Gastrocnemius medialis (tissue), 4 donors: ENCODE data around the gene SH3YL1. TPM values are rescaled to one million over a fixed set of nuclear protein-coding genes. Genes with fewer than 3 reads are reported as not detected.

Experiments used
- ATAC-seq, 2 donors: fragments of 150-250 bp; one replicate each; pipeline ENCODE4 v1.9.1; 2016
- DNase-seq, 2 donors: peaks; one replicate each; pipeline ENCODE4 v3.0.0-alpha.2; 2019
- H3K27ac ChIP-seq, 4 donors: fragments of 200-600 bp; sonication (generic); 1 replicate in 1 of 4; 2 replicates in 3 of 4; pipeline ENCODE4 v1.5.1; 2016 to 2018; ENCODE audit warnings: mild to moderate bottlenecking in 2 of 4, moderate library complexity in 1 of 4
- H3K27me3 ChIP-seq, 3 donors: fragments of 200-600 bp; sonication (generic) in 2 of 3; 1 replicate in 1 of 3; 2 replicates in 2 of 3; pipeline versions ENCODE4 v1.5.1 to v1.6.0; 2016 to 2019; ENCODE audit warnings: mild to moderate bottlenecking in 1 of 3, moderate library complexity in 1 of 3
- H3K36me3 ChIP-seq, 2 donors: fragments of 200-600 bp; sonication (generic) in 1 of 2; one replicate each; pipeline ENCODE4 v1.5.1; 2017 to 2018
- H3K4me1 ChIP-seq, 2 donors: fragments of 200-600 bp; sonication (generic) in 1 of 2; one replicate each; pipeline ENCODE4 v1.5.1; 2016 to 2017; ENCODE audit warnings: mild to moderate bottlenecking in 2 of 2
- H3K4me3 ChIP-seq, 4 donors: fragments of 200-600 bp; sonication (generic) in 3 of 4; 1 replicate in 1 of 4; 2 replicates in 3 of 4; pipeline ENCODE4 v1.5.1; 2016 to 2019; ENCODE audit warnings: mild to moderate bottlenecking in 2 of 4
- H3K9me3 ChIP-seq, 3 donors: fragments of 200-600 bp; sonication (generic) in 2 of 3; 1 replicate in 1 of 3; 2 replicates in 2 of 3; pipeline ENCODE4 v1.5.1; 2016 to 2019
- POLR2A ChIP-seq, 2 donors: fragments of 450-650 bp; IDR thresholded peaks; one replicate each; pipeline ENCODE4 v1.6.1; 2017; ENCODE audit warnings: antibody characterized with exemption in 2 of 2, mild to moderate bottlenecking in 2 of 2, moderate library complexity in 2 of 2
- in situ Hi-C, 4 donors: fragments of 200-750 bp; cut with MboI; loops; one replicate each; pipeline versions ENCODE4 v1.15.0 to v1.8.0; 2017; ENCODE audit warnings: low sequenced_read_pairs in 4 of 4
- intact Hi-C: fragments of 100-400 bp; cut with DNase I; formaldehyde crosslinking; loops from one replicate; pipeline ENCODE4 v1.15.1; 2023; ENCODE audit warnings: low total_unique reads
- total RNA-seq, 4 donors: library from RNA; depleted of rRNA; stranded (reverse); fragments of >200 nt; gene quantifications; one replicate each; pipeline versions ENCODE4 v1.1.0 to v1.2.3, GENCODE V29; 2016
- TF ChIP-seq, protein P1 (sequence below), 5 experiments: fragments of 450-650 bp in 3 of 5; fragments of 200-600 bp in 2 of 5; sonication (generic) in 2 of 5; IDR thresholded peaks in 4 of 5; conservative IDR thresholded peaks in 1 of 5; 1 replicate in 4 of 5; 2 replicates in 1 of 5; pipeline ENCODE4 v1.5.1; 2016 to 2019; ENCODE audit warnings: antibody characterized with exemption in 5 of 5, mild to moderate bottlenecking in 3 of 5, moderate library complexity in 3 of 5

Gene SH3YL1
- total RNA-seq, 4 donors from 2014 or later: 6.2 to 16.1 (median 8.5) TPM

- H3K36me3 ChIP-seq: no peaks in the 10 kb centered on the region
- no peak overlapping the region for H3K27ac ChIP-seq
- no peaks in the 10 kb centered on the region for H3K4me1 ChIP-seq
- no peaks in the 10 kb centered on the region for H3K27me3 ChIP-seq
- no peak overlapping the region for H3K4me3 ChIP-seq
- ATAC-seq: no peak
- no peak for DNase-seq
- in situ Hi-C loops: no loop called here
- intact Hi-C loops: no loop called here
- no peak for TF ChIP-seq POLR2A (IDR thresholded peaks at IDR 0.05)
- TF ChIP-seq, protein P1, sequence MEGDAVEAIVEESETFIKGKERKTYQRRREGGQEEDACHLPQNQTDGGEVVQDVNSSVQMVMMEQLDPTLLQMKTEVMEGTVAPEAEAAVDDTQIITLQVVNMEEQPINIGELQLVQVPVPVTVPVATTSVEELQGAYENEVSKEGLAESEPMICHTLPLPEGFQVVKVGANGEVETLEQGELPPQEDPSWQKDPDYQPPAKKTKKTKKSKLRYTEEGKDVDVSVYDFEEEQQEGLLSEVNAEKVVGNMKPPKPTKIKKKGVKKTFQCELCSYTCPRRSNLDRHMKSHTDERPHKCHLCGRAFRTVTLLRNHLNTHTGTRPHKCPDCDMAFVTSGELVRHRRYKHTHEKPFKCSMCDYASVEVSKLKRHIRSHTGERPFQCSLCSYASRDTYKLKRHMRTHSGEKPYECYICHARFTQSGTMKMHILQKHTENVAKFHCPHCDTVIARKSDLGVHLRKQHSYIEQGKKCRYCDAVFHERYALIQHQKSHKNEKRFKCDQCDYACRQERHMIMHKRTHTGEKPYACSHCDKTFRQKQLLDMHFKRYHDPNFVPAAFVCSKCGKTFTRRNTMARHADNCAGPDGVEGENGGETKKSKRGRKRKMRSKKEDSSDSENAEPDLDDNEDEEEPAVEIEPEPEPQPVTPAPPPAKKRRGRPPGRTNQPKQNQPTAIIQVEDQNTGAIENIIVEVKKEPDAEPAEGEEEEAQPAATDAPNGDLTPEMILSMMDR (IDR thresholded peaks at IDR 0.05 in 4 of 5, conservative IDR thresholded peaks at IDR 0.05 in 1 of 5): no peak
- H3K9me3 ChIP-seq: no peaks in the 10 kb centered on the region
These were observed 94.1 kb downstream of the SH3YL1 start for GRCh38 chr2:169741-170140.

Other genes with a start within 250 kb of the SH3YL1 start
- gene FAM110C, start 217.5 kb downstream of the SH3YL1 start, total RNA-seq: under 1 TPM in 1 of 4 donors, not detected in 3; 0.10 TPM
- 10 to 100 TPM; 69.7 to 91.3 (median 81.9) TPM for gene ACP1, start 915 bp upstream of the SH3YL1 start, total RNA-seq
- gene ALKAL2, start 24.1 kb upstream of the SH3YL1 start, total RNA-seq: not detected